ENCODE results near the gene DIAPH1. TPM values are rescaled to one million over a fixed set of nuclear protein-coding genes. Genes with fewer than 3 reads are reported as not detected.

The DIAPH1 gene
- total RNA-seq, 1 experiment from 2014 or later: 117 TPM

- Histone ChIP-seq H2AK5ac (ENCODE audit: insufficient read length, low read length) (no peak overlapping the region), H3K9ac (ENCODE audit: extremely low read depth, insufficient read length, low read length) (no peak overlapping the region), H2AFZ (ENCODE audit: low read length) (no peak overlapping the region), H3K79me2 (ENCODE audit: insufficient read depth, low read length) (no peaks in the 10 kb centered on the region), H3K23ac (ENCODE audit: insufficient read length, low read depth, low read length) (no peak overlapping the region), H3K4ac (ENCODE audit: low read depth, low read length) (no peak overlapping the region), H3K27me3 (ENCODE audit: insufficient read depth, low read length) (no peaks in the 10 kb centered on the region), H3K4me1 (ENCODE audit: insufficient read depth, low read length) (no peaks in the 10 kb centered on the region; the same call in 1 of the 2 replicates), H4K91ac (ENCODE audit: insufficient read length, low read depth, low read length) (no peak overlapping the region), H2BK120ac (ENCODE audit: low read depth, low read length, poor library complexity, severe bottlenecking) (no peak overlapping the region), H4K5ac (ENCODE audit: insufficient read length, low read depth, low read length) (no peak overlapping the region), H2BK15ac (ENCODE audit: low read depth, low read length) (no peak overlapping the region), H2BK12ac (ENCODE audit: insufficient read length, low read depth, low read length) (no peak overlapping the region), H3K9me3 (ENCODE audit: control insufficient read depth, low read depth, low read length) (no peaks in the 10 kb centered on the region), H2BK5ac (ENCODE audit: insufficient read length, low read length) (no peak overlapping the region), H3K27ac (ENCODE audit: insufficient read length, low read depth, low read length) (no peak overlapping the region), H3K14ac (ENCODE audit: insufficient read depth, low read length) (no peak overlapping the region), H3K79me1 (ENCODE audit: insufficient read depth, low read depth, low read length, poor library complexity, severe bottlenecking) (no peaks in the 10 kb centered on the region), H3T11ph (ENCODE audit: low read length) (no peak overlapping the region), H4K8ac (replicated peaks; ENCODE audit: insufficient read length, low read depth, low read length) (no peak overlapping the region), H3K18ac (ENCODE audit: insufficient read length, low read depth, low read length) (no peak overlapping the region), H3K4me2 (ENCODE audit: insufficient read depth, insufficient read length, low read length) (no peak overlapping the region), H4K20me1 (ENCODE audit: control insufficient read depth, insufficient read depth, insufficient read length) (no peaks in the 10 kb centered on the region), H3K56ac (ENCODE audit: insufficient read length, low read depth, low read length) (no peak overlapping the region), H3K23me2 (ENCODE audit: insufficient read length, low read depth, low read length, poor library complexity, severe bottlenecking) (peaks cover 13% of the 10 kb centered on the region), H2BK20ac (ENCODE audit: low read depth, low read length, poor library complexity, severe bottlenecking) (no peak overlapping the region)
- no peak overlapping the region for H3K4me3 Mint-ChIP-seq
- WGBS (ENCODE audit: extremely low coverage, insufficient read length, low lambda C conversion rate): no CpG with 5 or more reads among the region's 11 CpGs
- H3K4me1 Mint-ChIP-seq: peaks cover 27 to 31% of the 10 kb centered on the region in 2 experiments
- DNase-seq: no peak
- H3K27ac Mint-ChIP-seq: no peak overlapping the region
- H3K36me3 Mint-ChIP-seq (ENCODE audit: insufficient read depth in 1 of 3, low read depth in 3 of 3): peaks cover 27 to 77% (median 49%) of the 10 kb centered on the region in 3 experiments
- no peaks in the 10 kb centered on the region; a peak in 1 of 5 replicates for H3K9me3 Mint-ChIP-seq
- no peak for TF ChIP-seq CTCF (conservative IDR thresholded peaks at IDR 0.05)
- H3K27me3 Mint-ChIP-seq (ENCODE audit: low read depth): peaks cover 1% of the 10 kb centered on the region; the same call in 1 of the 2 replicates
Observed at GRCh38 chr5:141517880-141518617, 100.8 kb downstream of the DIAPH1 start.

Measured in H9 (cell line).